Ectodermal cell (in vitro differentiated cells): ENCODE results near the gene GAB4.
"Not testable (repeated sequence)": the region's sequence is repeated elsewhere in the genome, so short reads cannot be mapped to it uniquely, and the experiment has no call there.

Experiments used
- H3K27ac ChIP-seq: 2 replicates; pipeline ENCODE4 v1.7.0; 2013; ENCODE audit warnings: mild to moderate bottlenecking, low read depth, low read length; ENCODE audit not compliant: insufficient read depth, poor library complexity, severe bottlenecking
- H3K27me3 ChIP-seq: 2 replicates; pipeline ENCODE4 v1.7.0; 2013; ENCODE audit warnings: mild to moderate bottlenecking, low read length; ENCODE audit not compliant: insufficient read depth, control insufficient read depth, poor library complexity, severe bottlenecking
- H3K36me3 ChIP-seq: one replicate; pipeline ENCODE4 v1.7.0; 2013; ENCODE audit warnings: low read length; ENCODE audit not compliant: control insufficient read depth, insufficient read depth
- H3K4me1 ChIP-seq: one replicate; pipeline ENCODE4 v1.7.0; 2013; ENCODE audit warnings: low read length; ENCODE audit not compliant: control insufficient read depth, insufficient read depth
- H3K4me3 ChIP-seq: 2 replicates; pipeline ENCODE4 v1.7.0; 2013; ENCODE audit warnings: low read depth, low read length, control low read depth; ENCODE audit not compliant: insufficient read depth
- H3K9me3 ChIP-seq: 2 replicates; pipeline ENCODE4 v1.7.0; 2013; ENCODE audit warnings: mild to moderate bottlenecking, low read length, moderate library complexity; ENCODE audit not compliant: control insufficient read depth
- WGBS, 2 experiments: methylation state at CpG; one replicate each; pipeline ENCODE4 v1.1.7; 2013; ENCODE audit warnings: missing lambda C conversion rate in 2 of 2; 5-methylcytosine and 5-hydroxymethylcytosine counted together

The GAB4 gene

DNA sequence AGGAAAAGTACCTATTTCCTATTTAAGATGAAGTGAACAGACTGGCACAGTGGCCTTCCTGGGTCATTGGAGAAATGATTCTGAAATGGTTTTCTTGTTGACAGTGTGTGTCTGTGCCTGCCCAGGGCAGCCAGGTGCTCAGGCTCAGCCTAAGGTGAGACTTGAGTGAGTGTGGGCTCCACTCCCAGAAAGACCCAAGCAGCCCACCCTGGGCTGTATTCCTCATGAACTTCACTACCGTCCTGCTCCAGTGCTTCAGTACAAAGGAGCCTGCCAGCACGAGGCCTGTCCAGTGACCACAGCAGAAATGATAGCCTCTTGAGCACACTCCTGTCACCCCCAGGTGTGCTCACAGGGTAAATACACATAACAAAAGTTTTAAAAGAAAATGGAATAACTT, 49.5 kb downstream of the GAB4 start:
- Histone ChIP-seq H3K4me3 (no peak overlapping the region), H3K27me3 (no peaks in the 10 kb centered on the region), H3K27ac (no peak overlapping the region), H3K9me3 (no peaks in the 10 kb centered on the region), H3K4me1 (no peaks in the 10 kb centered on the region), H3K36me3 (no peaks in the 10 kb centered on the region)
- 84 to 92% methylated on average over 2 of the region's 2 CpGs for WGBS, 2 experiments

DNA sequence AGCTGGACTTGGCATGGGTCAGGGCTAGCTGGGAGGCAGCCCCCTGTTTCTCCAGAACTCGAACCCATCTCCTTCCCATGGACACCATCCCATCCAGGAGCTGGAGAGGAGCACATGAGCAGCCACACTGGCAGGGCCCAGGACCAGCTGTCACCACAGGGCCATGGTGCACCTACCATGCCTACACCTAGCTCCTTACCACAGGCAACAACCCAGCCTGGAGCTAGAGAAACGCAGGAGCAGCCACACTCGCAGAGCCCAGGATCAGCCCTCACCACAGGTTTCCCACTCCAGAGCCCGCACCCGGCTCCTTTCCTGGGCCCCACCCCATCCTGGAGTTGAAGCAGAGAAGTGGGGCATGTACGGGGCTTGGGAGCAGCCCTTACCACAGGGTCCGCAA, 50.2 kb downstream of the GAB4 start:
- no peaks in the 10 kb centered on the region for H3K27me3 ChIP-seq
- WGBS, 2 experiments = 83 to 85% methylated on average over 7 of the region's 7 CpGs
- H3K9me3 ChIP-seq = no peaks in the 10 kb centered on the region
- no peaks in the 10 kb centered on the region for H3K4me1 ChIP-seq
- no peak overlapping the region for H3K27ac ChIP-seq
- H3K36me3 ChIP-seq = no peaks in the 10 kb centered on the region
- H3K4me3 ChIP-seq = no peak overlapping the region

DNA sequence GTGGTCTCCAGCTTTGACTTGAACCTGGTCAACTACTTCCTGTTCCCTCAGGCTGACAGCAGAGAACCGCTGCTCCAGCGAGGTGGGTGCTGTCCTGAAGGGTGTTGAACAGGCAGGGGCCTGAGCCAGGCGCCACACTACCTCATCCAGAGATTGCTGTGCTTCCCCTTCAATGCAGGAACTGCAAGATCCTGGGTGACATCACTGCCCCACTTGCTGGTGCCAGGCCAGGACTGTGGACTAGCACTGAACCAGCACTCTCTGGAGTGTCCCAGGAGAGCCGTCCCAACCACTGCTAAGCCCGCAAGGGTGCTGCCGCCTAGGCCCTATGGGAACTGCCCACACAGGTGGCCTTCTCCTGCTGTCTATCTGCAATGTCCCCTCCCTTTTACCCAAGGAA, 51.7 kb downstream of the GAB4 start:
- WGBS, 2 experiments = 76 to 77% methylated on average over 6 of the region's 6 CpGs
- H3K27me3 ChIP-seq = no peaks in the 10 kb centered on the region
- no peak overlapping the region for H3K27ac ChIP-seq
- H3K4me1 ChIP-seq = no peaks in the 10 kb centered on the region
- no peaks in the 10 kb centered on the region for H3K9me3 ChIP-seq
- H3K4me3 ChIP-seq = no peak overlapping the region
- no peaks in the 10 kb centered on the region for H3K36me3 ChIP-seq

DNA sequence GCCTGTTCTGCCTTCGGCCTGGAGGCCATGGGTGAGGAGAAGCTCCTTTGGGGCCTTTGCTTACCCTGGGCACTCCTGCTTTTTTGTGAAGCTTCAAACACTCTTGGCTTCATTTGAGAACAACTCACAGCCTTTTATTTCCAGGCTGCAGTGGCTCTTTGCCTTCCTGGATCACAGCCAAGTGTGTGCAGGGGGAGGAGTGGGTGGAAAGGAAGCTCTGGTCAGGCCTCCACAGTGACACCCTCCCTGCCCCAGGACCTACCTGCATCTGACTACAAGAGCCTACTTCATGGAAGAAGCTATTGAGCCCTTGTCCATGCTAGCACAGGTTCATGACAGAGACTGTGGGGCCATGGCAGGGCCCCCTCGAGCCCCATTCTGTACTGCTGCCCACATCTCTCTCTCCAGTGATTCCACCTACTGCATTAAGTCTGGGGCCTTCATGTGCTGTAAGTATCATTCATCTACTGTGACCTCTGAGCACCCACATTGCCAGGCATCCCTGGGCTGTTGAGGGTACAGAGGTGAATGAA, 52.3 kb downstream of the GAB4 start:
- no peaks in the 10 kb centered on the region for H3K9me3 ChIP-seq
- no peaks in the 10 kb centered on the region for H3K27me3 ChIP-seq
- H3K36me3 ChIP-seq = no peaks in the 10 kb centered on the region
- no peak overlapping the region for H3K27ac ChIP-seq
- H3K4me3 ChIP-seq = no peak overlapping the region
- no peaks in the 10 kb centered on the region for H3K4me1 ChIP-seq
- 61 to 70% methylated on average over 2 of the region's 2 CpGs for WGBS, 2 experiments

DNA sequence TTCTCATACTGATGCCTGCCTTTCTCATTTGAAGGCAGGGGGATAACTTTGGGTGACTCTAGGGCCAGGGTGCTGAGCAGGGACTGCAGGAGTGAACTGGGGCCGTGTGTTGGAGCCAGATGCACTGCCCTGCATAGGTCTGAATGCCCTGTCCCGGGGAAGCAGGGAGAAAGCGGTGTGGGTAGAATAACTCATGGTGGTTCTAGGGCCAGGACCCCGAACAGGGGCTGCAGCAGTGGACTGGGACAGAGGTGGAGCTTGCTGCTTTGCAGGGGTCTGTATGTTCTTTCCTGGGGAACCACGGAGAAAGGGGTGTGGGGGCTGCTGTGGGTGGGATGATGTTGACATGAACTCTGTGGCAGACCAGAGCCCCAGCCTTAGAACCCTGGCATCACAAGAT, 52.9 kb downstream of the GAB4 start:
- Histone ChIP-seq H3K9me3 (no peaks in the 10 kb centered on the region), H3K27me3 (no peaks in the 10 kb centered on the region), H3K4me3 (no peak overlapping the region), H3K27ac (no peak overlapping the region), H3K4me1 (no peaks in the 10 kb centered on the region), H3K36me3 (no peaks in the 10 kb centered on the region)
- 85 to 87% methylated on average over 5 of the region's 5 CpGs for WGBS, 2 experiments

DNA sequence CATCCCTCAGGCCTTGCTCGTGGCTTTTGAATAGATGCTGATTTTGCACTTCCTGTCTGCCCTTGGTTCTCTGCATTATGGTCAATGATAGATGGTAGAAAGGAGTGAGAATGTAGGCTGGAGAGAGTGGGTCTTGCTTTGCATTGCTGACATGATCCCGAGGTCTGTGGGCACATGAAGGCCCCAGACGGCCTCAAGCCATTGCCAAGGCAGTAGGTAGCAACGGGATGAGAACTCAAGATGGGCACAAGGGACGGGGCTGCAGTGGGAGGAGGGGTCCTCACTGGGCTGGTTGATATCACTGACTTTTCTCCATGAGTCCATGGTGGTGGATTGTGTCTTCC, 54.0 kb downstream of the GAB4 start:
- Histone ChIP-seq H3K27ac (no peak overlapping the region), H3K27me3 (no peaks in the 10 kb centered on the region), H3K9me3 (no peaks in the 10 kb centered on the region), H3K4me3 (no peak overlapping the region), H3K4me1 (no peaks in the 10 kb centered on the region), H3K36me3 (no peaks in the 10 kb centered on the region)
- WGBS, 2 experiments = 79 to 80% methylated on average over 5 of the region's 5 CpGs

DNA sequence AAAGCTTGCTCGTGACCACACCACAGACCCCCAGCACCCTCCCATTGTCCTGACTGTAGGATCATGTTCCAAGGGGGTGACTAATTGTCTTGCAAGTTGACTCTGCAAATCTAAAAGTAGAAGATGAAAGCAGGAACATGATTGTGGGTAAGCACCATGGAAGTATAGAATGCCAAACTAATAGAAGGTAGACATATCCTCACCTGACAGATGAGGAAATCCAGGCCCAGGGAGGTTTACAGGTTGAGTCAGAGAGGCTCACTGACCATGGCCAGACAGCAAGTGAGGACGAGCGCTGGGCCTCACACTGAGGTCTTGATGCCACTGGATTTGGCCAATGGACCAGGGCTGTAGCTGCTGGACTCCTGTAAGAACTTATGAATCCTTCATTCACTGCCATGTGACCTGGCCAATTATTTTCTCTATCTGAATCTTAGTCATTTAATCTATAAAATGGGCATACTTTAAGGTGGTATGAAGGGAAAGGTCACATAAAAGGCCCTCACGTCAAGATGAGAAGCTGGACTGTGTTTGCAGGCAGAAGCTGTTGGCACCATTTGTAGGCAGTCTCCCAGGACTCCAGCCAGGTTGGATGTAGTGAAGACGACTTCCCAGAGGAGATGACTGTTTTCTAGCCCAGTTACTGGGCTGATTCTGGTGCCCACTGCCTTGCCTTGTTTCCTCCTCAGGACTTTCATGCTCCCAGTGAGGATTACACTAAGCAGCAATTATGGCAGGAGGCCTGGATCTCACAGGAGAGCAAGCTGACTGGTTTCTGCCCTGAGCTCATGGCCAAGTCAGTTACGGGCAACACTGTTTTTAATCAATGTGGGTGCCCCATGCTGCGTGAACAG, 54.6 kb downstream of the GAB4 start:
- Histone ChIP-seq H3K27ac (no peak overlapping the region), H3K4me1 (no peaks in the 10 kb centered on the region), H3K36me3 (no peaks in the 10 kb centered on the region), H3K27me3 (no peaks in the 10 kb centered on the region), H3K4me3 (no peak overlapping the region), H3K9me3 (no peaks in the 10 kb centered on the region)
- 74 to 77% methylated on average over 7 of the region's 7 CpGs for WGBS, 2 experiments

DNA sequence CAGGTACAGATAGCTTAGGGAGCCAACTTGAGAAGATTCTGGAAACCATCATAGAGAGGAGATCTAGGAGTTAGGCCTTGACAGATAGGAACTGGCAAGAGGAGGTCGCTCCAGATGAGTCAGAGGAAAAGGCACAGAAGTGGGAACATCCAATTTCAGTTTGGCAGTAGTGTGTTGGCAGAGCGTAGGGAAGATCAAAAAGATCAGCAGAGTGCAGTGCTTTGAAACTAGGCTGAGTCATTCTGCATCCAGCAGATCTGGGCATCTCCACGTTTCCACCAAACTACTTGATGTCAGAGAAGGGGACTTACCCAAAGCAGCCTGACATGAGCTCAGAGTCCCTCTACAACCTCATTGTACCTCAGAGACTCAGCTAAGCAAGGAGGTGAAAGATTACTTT, 58.5 kb downstream of the GAB4 start:
- Histone ChIP-seq H3K27ac (no peak overlapping the region), H3K4me1 (no peaks in the 10 kb centered on the region), H3K4me3 (no peak overlapping the region), H3K36me3 (no peaks in the 10 kb centered on the region), H3K9me3 (no peaks in the 10 kb centered on the region), H3K27me3 (no peaks in the 10 kb centered on the region)
- WGBS, 2 experiments = 66 to 70% methylated on average over 3 of the region's 3 CpGs

DNA sequence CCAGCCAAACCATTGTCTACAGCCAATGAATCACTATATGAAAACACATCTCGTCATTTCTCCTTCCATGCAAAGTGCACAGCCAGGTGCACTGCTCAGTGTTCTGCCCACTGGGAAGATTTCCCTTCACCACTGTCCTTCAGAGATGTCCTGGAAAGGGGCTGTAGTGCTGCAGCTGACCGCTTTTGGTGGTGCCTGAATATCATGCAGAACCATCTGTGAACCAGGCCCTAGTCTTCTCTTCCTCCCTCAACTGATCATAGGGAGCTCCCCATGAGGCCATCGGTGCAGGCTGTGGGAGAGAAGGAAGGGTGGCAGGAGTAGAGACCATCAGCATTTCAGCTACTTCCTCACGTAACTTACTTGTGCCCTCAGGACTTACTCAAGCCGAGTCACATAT, 70.2 kb downstream of the GAB4 start:
- Histone ChIP-seq H3K9me3 (no peaks in the 10 kb centered on the region), H3K4me3 (no peak overlapping the region), H3K27me3 (no peaks in the 10 kb centered on the region), H3K4me1 (no peaks in the 10 kb centered on the region), H3K36me3 (no peaks in the 10 kb centered on the region), H3K27ac (no peak overlapping the region)
- WGBS, 2 experiments = 82 to 93% methylated on average over 5 of the region's 5 CpGs

DNA sequence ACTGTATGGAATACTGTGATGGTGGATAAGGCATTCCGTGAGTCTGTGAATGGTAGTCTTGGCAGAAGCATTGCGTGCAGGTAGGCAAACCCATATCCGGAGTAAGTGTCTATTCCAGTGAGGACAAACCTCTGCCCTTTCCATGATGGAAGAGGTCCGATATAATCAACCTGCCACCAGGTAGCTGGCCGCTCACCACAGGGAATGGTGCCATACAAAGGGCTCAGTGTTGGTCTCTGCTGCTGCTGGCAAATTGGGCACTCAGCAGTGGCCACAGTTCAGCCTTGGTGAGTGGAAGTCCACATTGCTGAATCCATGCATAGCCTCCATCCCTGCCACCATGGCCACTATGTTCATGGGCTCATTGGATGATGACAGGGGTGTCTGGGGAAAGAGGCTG, 70.8 kb downstream of the GAB4 start:
- not testable (repeated sequence) for H3K4me3 ChIP-seq, H3K27me3 ChIP-seq, H3K9me3 ChIP-seq, H3K4me1 ChIP-seq, H3K36me3 ChIP-seq, H3K27ac ChIP-seq
- WGBS, 2 experiments = 90% methylated on average over 5 of the region's 5 CpGs
